VCaP (cell line): ENCODE data around the gene GNPTG.

Experiments
- H3K27ac ChIP-seq: fragments of 450-650 bp; 2 replicates; pipeline ENCODE4 v1.5.1; 2017
- TF ChIP-seq, protein P1 (sequence below): fragments of 450-650 bp; conservative IDR thresholded peaks from 2 replicates; pipeline ENCODE4 v1.5.1; 2017; ENCODE audit warnings: mild to moderate bottlenecking, moderate library complexity

Gene GNPTG

DNA sequence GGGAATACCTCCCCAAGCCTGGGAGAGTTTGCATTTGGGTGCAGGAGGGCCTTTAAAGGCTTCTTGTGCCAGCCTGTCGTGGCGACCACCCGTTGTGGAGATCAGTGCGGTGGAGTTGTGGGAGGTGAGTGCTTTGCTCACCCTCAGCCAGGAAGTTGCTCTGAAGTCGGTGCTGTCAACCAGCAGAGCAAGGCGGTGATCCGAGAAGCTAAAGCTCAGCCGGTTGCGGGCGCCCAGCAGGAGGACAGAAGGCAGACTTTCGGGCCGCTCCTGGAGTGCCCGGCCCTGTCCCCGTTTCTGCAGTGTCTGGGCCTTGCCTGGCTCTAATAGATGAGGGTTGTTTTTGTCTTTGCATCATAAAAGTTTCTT is 40.9 kb upstream of the GNPTG start:
- TF ChIP-seq, protein P1, sequence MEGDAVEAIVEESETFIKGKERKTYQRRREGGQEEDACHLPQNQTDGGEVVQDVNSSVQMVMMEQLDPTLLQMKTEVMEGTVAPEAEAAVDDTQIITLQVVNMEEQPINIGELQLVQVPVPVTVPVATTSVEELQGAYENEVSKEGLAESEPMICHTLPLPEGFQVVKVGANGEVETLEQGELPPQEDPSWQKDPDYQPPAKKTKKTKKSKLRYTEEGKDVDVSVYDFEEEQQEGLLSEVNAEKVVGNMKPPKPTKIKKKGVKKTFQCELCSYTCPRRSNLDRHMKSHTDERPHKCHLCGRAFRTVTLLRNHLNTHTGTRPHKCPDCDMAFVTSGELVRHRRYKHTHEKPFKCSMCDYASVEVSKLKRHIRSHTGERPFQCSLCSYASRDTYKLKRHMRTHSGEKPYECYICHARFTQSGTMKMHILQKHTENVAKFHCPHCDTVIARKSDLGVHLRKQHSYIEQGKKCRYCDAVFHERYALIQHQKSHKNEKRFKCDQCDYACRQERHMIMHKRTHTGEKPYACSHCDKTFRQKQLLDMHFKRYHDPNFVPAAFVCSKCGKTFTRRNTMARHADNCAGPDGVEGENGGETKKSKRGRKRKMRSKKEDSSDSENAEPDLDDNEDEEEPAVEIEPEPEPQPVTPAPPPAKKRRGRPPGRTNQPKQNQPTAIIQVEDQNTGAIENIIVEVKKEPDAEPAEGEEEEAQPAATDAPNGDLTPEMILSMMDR = no peak
- H3K27ac ChIP-seq = peak overlapping the region; percentile 96; the same call in 1 of the 2 replicates

DNA sequence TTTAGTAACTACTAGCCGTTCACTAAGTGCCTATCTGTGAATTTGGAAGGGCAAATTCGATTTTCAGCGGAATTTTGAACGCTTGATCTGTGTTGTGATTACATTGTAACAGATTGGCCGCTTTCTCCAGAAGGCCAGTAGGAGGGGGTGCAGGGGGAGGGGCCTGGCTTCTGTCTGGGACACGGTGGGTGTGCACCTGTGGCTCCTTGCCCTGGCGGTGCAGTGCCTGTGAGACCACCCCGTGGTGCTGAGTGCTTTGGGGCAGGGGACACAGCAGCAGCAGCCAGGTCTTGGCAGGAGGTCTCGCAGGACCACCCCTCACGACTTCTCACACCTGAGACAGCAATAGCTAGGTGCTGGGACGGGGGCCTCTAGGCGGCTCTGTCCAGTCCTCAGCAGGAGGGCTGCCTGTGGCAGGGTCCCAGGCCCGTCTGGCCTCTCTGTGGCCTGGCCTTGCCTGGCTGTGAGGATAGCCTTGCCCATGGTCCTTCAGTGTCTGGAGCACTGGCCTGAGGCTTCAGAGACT is 40.5 kb upstream of the GNPTG start:
- TF ChIP-seq, protein P1 = no peak
- H3K27ac ChIP-seq = peak overlapping the region; percentile 96; the same call in 1 of the 2 replicates

DNA sequence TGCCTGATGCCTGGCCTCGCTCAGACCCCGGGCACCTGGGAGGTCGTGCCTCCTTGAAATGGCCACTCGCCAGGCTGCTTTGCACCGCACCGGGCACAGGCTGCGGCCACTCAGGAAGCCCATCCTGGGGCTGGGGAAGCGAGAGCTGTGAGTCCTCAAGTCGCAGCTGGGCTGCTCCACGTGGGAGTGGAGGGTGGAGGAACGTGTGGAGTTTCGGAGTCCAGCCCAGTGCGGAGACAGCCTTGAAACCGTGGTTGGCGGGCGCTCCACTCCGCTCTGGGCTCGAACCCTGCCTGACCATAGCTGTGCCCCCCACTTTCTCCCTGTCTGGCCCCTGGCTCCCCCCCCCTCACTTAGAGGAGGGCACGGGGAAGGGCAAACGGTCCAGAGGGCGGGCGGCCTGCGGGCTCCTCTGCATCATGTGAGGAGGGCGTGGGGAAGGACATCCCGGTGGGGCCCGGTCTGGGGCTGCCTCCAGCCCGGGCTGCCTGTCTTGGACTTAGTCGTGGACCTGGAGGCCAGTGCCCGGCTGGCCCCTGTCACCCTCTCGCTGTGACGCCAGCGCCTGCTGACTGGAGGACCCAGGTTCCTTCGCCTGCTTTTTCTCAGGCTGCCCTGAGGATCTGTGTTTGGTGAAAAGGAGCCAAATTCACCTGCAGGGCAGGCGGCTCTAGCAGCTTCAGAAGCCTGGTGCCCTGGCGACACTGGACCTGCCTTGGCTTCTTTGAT is 39.8 kb upstream of the GNPTG start:
- peak overlapping the region; percentile 96; the same call in 1 of the 2 replicates for H3K27ac ChIP-seq
- TF ChIP-seq, protein P1 = no peak

DNA sequence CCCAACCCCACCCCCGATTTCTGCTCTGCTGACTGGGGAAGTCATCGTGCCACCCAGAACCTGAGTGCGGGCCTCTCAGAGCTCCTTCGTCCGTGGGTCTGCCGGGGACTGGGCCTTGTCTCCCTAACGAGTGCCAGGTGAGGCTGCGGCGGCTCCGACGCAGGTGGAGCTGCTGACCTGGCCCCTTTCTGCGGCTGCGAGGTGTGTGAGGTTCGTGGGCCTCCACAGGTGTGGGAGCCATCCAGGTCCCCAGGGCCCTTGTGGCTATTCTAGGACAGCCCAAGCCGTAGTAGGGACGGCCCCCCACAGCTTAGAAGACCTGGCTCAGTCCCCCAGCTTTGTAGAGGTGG is 39.3 kb upstream of the GNPTG start:
- TF ChIP-seq, protein P1 = no peak
- H3K27ac ChIP-seq = no peak overlapping the region

DNA sequence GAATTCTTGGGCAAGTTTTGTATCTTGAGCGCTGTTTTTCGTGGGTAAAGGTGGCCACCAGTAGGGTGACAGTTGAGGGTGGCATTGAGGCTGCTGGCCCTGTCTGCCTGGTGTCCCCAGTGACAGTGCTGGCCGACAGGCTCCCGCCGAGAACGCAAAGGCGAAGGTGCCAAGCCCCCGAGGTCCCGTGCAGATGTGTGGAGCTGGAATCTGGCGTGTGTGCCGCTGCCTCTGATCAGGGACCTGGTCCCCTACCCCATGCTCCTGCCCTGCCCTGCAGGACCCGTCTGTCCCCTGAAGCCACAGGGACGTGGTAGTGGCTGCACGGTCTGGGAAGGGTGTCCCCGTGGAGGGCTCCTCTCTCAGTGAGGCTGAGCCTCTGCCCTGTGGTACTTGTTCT is 38.8 kb upstream of the GNPTG start:
- TF ChIP-seq, protein P1 = no peak
- no peak overlapping the region for H3K27ac ChIP-seq

DNA sequence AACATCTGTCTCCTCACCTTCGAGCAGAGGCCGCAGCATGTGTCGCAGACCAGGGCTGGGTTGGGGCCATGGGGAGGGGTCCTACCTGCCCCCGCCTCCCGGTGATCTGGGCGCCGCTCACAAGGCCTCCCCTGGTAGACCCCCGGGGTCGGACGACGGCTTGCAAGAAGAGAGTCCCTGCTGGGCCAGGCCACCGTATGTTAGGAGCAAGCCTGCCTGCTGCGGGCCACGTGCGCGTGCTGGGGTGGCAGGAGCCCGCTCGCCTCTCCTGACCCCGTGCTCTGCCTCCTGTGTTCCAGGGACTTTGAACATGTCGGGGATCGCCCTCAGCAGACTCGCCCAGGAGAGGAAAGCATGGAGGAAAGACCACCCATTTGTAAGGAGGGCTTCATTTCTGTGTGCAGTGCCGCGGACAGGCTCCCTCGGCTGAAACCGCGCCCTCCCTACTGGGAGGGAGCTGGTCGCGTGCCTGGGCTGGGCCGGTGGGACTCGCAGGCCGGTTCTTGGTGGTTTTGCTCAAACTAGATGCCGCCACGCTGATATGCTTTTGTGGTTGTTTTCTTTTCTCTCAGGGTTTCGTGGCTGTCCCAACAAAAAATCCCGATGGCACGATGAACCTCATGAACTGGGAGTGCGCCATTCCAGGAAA is 37.9 kb upstream of the GNPTG start:
- no peak overlapping the region for H3K27ac ChIP-seq
- TF ChIP-seq, protein P1 = no peak

DNA sequence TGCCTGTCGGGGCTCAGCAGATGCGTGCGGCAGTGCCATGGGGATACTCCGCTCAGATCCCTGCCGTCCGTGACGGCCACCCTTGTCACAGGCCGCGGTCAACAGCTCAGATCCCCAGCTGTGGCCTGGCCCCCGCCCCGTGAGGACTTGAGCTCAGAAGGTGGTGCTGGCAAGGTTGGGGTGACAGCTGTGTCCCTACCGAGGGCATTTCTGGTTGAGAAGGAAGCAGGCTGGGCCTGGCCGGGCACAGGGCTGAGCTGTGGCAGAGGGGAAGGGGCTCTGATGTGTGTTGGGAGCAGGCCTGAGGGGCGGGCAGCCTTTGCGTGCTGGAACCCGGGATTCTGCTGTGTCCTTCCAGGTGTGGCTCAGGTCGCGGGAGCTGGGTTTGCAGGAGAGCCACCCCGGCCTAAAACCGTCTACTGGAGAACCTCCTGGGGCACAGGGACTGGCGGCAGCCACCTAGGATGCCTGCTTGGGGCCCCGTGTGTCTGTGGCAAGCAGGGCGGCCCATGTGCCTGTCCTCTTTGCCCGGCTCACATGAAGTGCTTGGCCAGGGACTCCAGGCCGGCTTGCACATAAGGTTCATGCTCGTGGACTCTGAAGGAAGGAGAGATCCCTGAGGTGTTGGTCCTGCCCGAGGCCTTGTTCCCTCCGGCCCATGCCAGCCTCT is 37.2 kb upstream of the GNPTG start:
- TF ChIP-seq, protein P1 = no peak
- no peak overlapping the region for H3K27ac ChIP-seq
